ENCODE data around the gene AAK1.

DNA sequence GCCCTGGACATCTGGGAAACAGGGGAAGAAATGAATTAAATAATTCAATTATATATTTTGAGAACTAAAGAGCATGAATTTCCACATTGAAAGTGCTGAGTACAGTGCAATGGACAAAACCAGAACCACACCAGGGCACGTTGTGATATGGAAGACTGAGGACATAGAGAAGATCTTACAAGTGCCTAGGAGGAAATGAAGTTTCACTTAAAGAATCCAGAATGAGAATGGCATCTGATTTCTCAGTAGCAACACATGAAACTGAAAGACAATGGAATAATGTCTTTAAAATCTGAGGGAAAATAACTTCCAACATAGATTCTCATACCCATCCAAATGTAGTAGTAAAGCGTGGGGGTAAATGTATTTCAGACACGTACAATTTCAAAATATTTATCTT is 20.3 kb upstream of the AAK1 start:
- TF ChIP-seq TCF12 (IDR thresholded peaks at IDR 0.05) (no peak), EP300 (IDR thresholded peaks at IDR 0.05; ENCODE audit: borderline replicate concordance in 1 of 2, low read depth in 1 of 2, low read length in 1 of 2) (no peak), TEAD4 (IDR thresholded peaks at IDR 0.05; ENCODE audit: borderline replicate concordance, insufficient read depth) (no peak), YY1 (IDR thresholded peaks at IDR 0.05; ENCODE audit: low read depth) (no peak), POLR2AphosphoS5 (IDR thresholded peaks at IDR 0.05; ENCODE audit: low read depth, low read length) (no peak), SMC3 (IDR thresholded peaks at IDR 0.05; ENCODE audit: low read depth, low read length) (no peak), TAF1 (IDR thresholded peaks at IDR 0.05; ENCODE audit: borderline replicate concordance, low read depth, low read length) (no peak), CHD2 (IDR thresholded peaks at IDR 0.05; ENCODE audit: low read length, partially characterized antibody) (no peak), GATA2 (CRISPR knock-in tag; IDR thresholded peaks at IDR 0.05) (no peak)
- TF ChIP-seq, protein P1, sequence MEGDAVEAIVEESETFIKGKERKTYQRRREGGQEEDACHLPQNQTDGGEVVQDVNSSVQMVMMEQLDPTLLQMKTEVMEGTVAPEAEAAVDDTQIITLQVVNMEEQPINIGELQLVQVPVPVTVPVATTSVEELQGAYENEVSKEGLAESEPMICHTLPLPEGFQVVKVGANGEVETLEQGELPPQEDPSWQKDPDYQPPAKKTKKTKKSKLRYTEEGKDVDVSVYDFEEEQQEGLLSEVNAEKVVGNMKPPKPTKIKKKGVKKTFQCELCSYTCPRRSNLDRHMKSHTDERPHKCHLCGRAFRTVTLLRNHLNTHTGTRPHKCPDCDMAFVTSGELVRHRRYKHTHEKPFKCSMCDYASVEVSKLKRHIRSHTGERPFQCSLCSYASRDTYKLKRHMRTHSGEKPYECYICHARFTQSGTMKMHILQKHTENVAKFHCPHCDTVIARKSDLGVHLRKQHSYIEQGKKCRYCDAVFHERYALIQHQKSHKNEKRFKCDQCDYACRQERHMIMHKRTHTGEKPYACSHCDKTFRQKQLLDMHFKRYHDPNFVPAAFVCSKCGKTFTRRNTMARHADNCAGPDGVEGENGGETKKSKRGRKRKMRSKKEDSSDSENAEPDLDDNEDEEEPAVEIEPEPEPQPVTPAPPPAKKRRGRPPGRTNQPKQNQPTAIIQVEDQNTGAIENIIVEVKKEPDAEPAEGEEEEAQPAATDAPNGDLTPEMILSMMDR (IDR thresholded peaks at IDR 0.05): no peak
- TF ChIP-seq, protein P2, sequence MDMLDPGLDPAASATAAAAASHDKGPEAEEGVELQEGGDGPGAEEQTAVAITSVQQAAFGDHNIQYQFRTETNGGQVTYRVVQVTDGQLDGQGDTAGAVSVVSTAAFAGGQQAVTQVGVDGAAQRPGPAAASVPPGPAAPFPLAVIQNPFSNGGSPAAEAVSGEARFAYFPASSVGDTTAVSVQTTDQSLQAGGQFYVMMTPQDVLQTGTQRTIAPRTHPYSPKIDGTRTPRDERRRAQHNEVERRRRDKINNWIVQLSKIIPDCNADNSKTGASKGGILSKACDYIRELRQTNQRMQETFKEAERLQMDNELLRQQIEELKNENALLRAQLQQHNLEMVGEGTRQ (IDR thresholded peaks at IDR 0.05; ENCODE audit: borderline replicate concordance, low read depth, low read length): no peak
- TF ChIP-seq, protein P3, sequence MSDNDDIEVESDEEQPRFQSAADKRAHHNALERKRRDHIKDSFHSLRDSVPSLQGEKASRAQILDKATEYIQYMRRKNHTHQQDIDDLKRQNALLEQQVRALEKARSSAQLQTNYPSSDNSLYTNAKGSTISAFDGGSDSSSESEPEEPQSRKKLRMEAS (IDR thresholded peaks at IDR 0.05; ENCODE audit: low read depth): no peak
- TF ChIP-seq, protein P4, sequence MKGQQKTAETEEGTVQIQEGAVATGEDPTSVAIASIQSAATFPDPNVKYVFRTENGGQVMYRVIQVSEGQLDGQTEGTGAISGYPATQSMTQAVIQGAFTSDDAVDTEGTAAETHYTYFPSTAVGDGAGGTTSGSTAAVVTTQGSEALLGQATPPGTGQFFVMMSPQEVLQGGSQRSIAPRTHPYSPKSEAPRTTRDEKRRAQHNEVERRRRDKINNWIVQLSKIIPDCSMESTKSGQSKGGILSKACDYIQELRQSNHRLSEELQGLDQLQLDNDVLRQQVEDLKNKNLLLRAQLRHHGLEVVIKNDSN (IDR thresholded peaks at IDR 0.05; ENCODE audit: borderline replicate concordance, low read depth): no peak
